Liver (tissue), 9 donors: ENCODE data around the gene NIPBL. TPM values are rescaled to one million over a fixed set of nuclear protein-coding genes. Genes with fewer than 3 reads are reported as not detected.

Experiments
- DNase-seq: peaks from one replicate; pipeline ENCODE4 v3.0.0-alpha.2; 2017; ENCODE audit warnings: low spot score
- H3K27ac ChIP-seq, 2 donors: one replicate each; pipeline ENCODE4 v1.7.0; 2013; ENCODE audit warnings: inconsistent platforms in 2 of 2, low read length in 2 of 2, control low read depth in 1 of 2, low read depth in 1 of 2, mild to moderate bottlenecking in 1 of 2
- H3K27me3 ChIP-seq, 4 donors: one replicate each; pipeline versions ENCODE4 v1.6.1 to v1.7.0; 2013; ENCODE audit warnings: low read length in 3 of 4, inconsistent platforms in 1 of 4, mild to moderate bottlenecking in 1 of 4, moderate library complexity in 1 of 4; ENCODE audit not compliant: control insufficient read depth in 4 of 4, insufficient read depth in 4 of 4
- H3K36me3 ChIP-seq, 4 donors: one replicate each; pipeline versions ENCODE4 v1.6.1 to v1.7.0; 2013; ENCODE audit warnings: low read length in 3 of 4, mild to moderate bottlenecking in 3 of 4, low read depth in 1 of 4, moderate library complexity in 1 of 4; ENCODE audit not compliant: control insufficient read depth in 4 of 4, insufficient read depth in 3 of 4
- H3K4me1 ChIP-seq, 4 donors: one replicate each; pipeline versions ENCODE4 v1.6.1 to v1.7.0; 2013; ENCODE audit warnings: low read length in 3 of 4, mild to moderate bottlenecking in 3 of 4, moderate library complexity in 1 of 4; ENCODE audit not compliant: control insufficient read depth in 4 of 4, insufficient read depth in 4 of 4
- H3K4me3 ChIP-seq, 3 donors: one replicate each; pipeline versions ENCODE4 v1.6.1 to v1.7.0; 2013; ENCODE audit warnings: low read length in 3 of 3, control low read depth in 1 of 3, low read depth in 1 of 3, mild to moderate bottlenecking in 1 of 3
- H3K9ac ChIP-seq, 2 donors: one replicate each; pipeline ENCODE4 v1.7.0; 2013; ENCODE audit warnings: low read length in 2 of 2, mild to moderate bottlenecking in 2 of 2, moderate library complexity in 2 of 2, control low read depth in 1 of 2, low read depth in 1 of 2
- H3K9me3 ChIP-seq, 4 donors: one replicate each; pipeline versions ENCODE4 v1.6.1 to v1.7.0; 2013; ENCODE audit warnings: low read length in 3 of 4; ENCODE audit not compliant: control insufficient read depth in 4 of 4
- EGR1 ChIP-seq, 2 donors: IDR thresholded peaks; 2 replicates each; pipeline ENCODE4 v1.6.1; 2016 to 2018; ENCODE audit warnings: antibody characterized with exemption in 2 of 2, low read depth in 2 of 2
- FOXA1 ChIP-seq: IDR thresholded peaks from 2 replicates; pipeline ENCODE4 v1.6.1; 2016; ENCODE audit warnings: antibody characterized with exemption
- FOXA2 ChIP-seq: IDR thresholded peaks from 2 replicates; pipeline ENCODE4 v1.6.1; 2016; ENCODE audit warnings: antibody characterized with exemption
- HNF4A ChIP-seq, 2 donors: conservative IDR thresholded peaks; 2 replicates each; pipeline ENCODE4 v1.6.1; 2016; ENCODE audit warnings: antibody characterized with exemption in 2 of 2, mild to moderate bottlenecking in 2 of 2
- JUND ChIP-seq, 2 donors: IDR thresholded peaks; 2 replicates each; pipeline ENCODE4 v1.6.1; 2016; ENCODE audit warnings: antibody characterized with exemption in 2 of 2
- NR2F2 ChIP-seq: IDR thresholded peaks from 2 replicates; pipeline ENCODE4 v1.6.1; 2016; ENCODE audit warnings: antibody characterized with exemption
- RAD21 ChIP-seq, 2 donors: IDR thresholded peaks; 2 replicates each; pipeline ENCODE4 v1.6.1; 2016; ENCODE audit warnings: antibody characterized with exemption in 2 of 2, mild to moderate bottlenecking in 2 of 2
- RXRA ChIP-seq, 2 donors: IDR thresholded peaks; 2 replicates each; pipeline ENCODE4 v1.6.1; 2017 to 2018; ENCODE audit warnings: antibody characterized with exemption in 2 of 2, mild to moderate bottlenecking in 1 of 2
- SP1 ChIP-seq: IDR thresholded peaks from 2 replicates; pipeline ENCODE4 v1.6.1; 2018; ENCODE audit warnings: antibody characterized with exemption, mild to moderate bottlenecking
- TAF1 ChIP-seq: conservative IDR thresholded peaks from 2 replicates; pipeline ENCODE4 v1.6.1; 2016; ENCODE audit warnings: antibody characterized with exemption, mild to moderate bottlenecking
- YY1 ChIP-seq: IDR thresholded peaks from 2 replicates; pipeline ENCODE4 v1.6.1; 2016; ENCODE audit warnings: antibody characterized with exemption, mild to moderate bottlenecking
- WGBS: extraction: QIAGEN DNeasy Blood & Tissue Kit; methylation state at CpG from one replicate; pipeline ENCODE4 v1.1.7; 2013; 5-methylcytosine and 5-hydroxymethylcytosine counted together
- polyA plus RNA-seq, 2 donors: library from polyadenylated mRNA; stranded (reverse) in 1 of 2; unstranded in 1 of 2; fragments of 200-250 nt in 1 of 2; fragments of >200 nt in 1 of 2; fragmentation: Nextera tagmentation in 1 of 2; extraction: Ambion mirVana in 1 of 2; gene quantifications; one replicate each; pipeline versions ENCODE4 v1.2.1 to v1.2.3, GENCODE V29; 2013 to 2015
- total RNA-seq, 2 donors: library from RNA; depleted of rRNA; stranded (reverse); fragments of >200 nt; gene quantifications; one replicate each; pipeline ENCODE4 v1.2.3, GENCODE V29; 2014
- TF ChIP-seq, protein P1 (sequence below): fragments of 150-350 bp; IDR thresholded peaks from 2 replicates; pipeline ENCODE4 v1.5.1; 2017; ENCODE audit warnings: improper control_type of control experiment, low read depth, low read length; ENCODE audit not compliant: missing input control
- TF ChIP-seq, protein P2 (sequence below): IDR thresholded peaks from 2 replicates; pipeline ENCODE4 v1.6.1; 2016; ENCODE audit warnings: antibody characterized with exemption
- TF ChIP-seq, protein P3 (sequence below): IDR thresholded peaks from 2 replicates; pipeline ENCODE4 v1.6.1; 2016; ENCODE audit warnings: antibody characterized with exemption
- TF ChIP-seq, protein P4 (sequence below): IDR thresholded peaks from 2 replicates; pipeline ENCODE4 v1.6.1; 2016; ENCODE audit warnings: antibody characterized with exemption
- TF ChIP-seq, protein P5 (sequence below): IDR thresholded peaks from 2 replicates; pipeline ENCODE4 v1.6.1; 2016; ENCODE audit warnings: antibody characterized with exemption, mild to moderate bottlenecking
- donor health status: healthy.
- donor health status: healthy.
- donor health status: healthy.
- donor health status: healthy.
- donor health status: healthy.

NIPBL gene
- total and polyA plus RNA-seq, 4 donors, result 4.9 to 30.3 (median 21.0) TPM

DNA sequence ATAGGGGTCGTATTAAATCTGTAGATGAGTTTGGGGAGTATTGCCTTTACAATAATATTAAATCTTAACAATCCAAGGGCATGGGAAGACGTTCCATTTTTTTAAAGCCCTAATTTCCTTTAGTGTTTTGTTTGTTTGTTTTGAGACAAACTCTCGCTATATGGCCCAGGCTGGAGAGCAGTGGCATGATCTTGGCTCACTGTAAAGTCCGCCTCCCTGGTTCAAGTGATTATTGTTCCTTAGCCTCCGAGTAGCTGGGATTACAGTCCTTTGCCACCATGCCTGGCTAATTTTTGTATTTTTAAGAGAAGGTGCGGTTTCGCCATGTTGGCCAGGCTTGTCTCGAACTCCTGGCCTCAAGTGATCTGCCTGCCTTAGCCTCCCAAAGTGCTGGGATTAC, 19.9 kb downstream of the NIPBL start (continued):
- no peak for TF ChIP-seq YY1
- TF ChIP-seq RXRA (IDR thresholded peaks at IDR 0.05), result no peak
- no peak for TF ChIP-seq HNF4A (conservative IDR thresholded peaks at IDR 0.05)
- TF ChIP-seq EGR1 (IDR thresholded peaks at IDR 0.05; ENCODE audit: low read depth in 2 of 2), result no peak
- TF ChIP-seq, protein P1, sequence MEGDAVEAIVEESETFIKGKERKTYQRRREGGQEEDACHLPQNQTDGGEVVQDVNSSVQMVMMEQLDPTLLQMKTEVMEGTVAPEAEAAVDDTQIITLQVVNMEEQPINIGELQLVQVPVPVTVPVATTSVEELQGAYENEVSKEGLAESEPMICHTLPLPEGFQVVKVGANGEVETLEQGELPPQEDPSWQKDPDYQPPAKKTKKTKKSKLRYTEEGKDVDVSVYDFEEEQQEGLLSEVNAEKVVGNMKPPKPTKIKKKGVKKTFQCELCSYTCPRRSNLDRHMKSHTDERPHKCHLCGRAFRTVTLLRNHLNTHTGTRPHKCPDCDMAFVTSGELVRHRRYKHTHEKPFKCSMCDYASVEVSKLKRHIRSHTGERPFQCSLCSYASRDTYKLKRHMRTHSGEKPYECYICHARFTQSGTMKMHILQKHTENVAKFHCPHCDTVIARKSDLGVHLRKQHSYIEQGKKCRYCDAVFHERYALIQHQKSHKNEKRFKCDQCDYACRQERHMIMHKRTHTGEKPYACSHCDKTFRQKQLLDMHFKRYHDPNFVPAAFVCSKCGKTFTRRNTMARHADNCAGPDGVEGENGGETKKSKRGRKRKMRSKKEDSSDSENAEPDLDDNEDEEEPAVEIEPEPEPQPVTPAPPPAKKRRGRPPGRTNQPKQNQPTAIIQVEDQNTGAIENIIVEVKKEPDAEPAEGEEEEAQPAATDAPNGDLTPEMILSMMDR, result no peak

DNA sequence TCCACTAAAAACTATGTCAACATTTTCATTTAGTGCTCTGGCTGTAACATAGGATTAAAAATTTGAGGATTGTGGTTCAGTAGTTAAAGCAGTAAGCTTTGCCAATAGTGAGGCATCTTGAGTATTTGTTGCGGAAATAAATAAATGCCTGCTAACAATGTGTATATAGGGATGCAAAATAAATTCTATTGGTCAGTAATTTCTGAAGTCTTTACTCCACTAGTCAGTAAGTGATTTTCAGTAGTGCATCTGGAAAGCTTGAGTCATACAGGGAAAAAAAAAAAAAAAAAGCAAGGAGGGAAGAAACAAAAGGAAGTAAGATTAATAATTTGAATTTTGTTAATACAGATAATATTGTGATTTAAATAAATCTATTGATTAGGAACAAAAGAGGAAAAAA, 21.0 kb downstream of the NIPBL start:
- Histone ChIP-seq H3K9ac (no peak overlapping the region), H3K27me3 (no peaks in the 10 kb centered on the region), H3K36me3 (no peaks in the 10 kb centered on the region), H3K4me3 (no peak overlapping the region), H3K27ac (no peak overlapping the region), H3K9me3 (no peaks in the 10 kb centered on the region), H3K4me1 (peaks cover 0 to 5% (median 2%) of the 10 kb centered on the region in 4 donors)
- TF ChIP-seq JUND (IDR thresholded peaks at IDR 0.05) (peak in 1 of 2 donors; percentile 39), RXRA (IDR thresholded peaks at IDR 0.05) (no peak)
- DNase-seq, result no peak
- WGBS, result 88% methylated on average over 1 of the region's 1 CpG

DNA sequence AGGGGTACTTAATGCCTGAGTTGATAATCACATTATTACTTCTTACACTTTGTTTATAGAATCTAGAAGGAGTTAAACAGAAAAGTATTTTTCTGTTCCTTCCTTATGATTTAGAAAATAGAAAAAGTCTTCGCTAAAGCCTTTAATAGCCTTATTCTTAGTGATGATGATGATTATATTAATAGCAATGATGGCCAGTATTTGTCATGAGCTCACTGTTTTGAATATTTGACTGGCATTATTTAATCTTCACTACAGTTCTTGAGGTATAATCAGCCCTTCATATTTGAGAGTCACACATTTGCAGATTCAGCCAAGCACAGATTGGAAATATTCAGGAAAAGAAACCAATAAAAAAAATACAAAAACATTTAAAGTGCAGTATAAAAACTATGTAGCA, 23.3 kb downstream of the NIPBL start:
- 95% methylated on average over 1 of the region's 1 CpG for WGBS
- no peak overlapping the region for H3K27ac ChIP-seq
- H3K4me3 ChIP-seq, result no peak overlapping the region
- H3K36me3 ChIP-seq, result no peaks in the 10 kb centered on the region
- no peaks in the 10 kb centered on the region for H3K9me3 ChIP-seq
- peaks cover 0 to 5% (median 2%) of the 10 kb centered on the region in 4 donors for H3K4me1 ChIP-seq
- H3K27me3 ChIP-seq, result no peaks in the 10 kb centered on the region
- no peak for DNase-seq
- no peak overlapping the region for H3K9ac ChIP-seq
- TF ChIP-seq FOXA1, result no peak
- no peak for TF ChIP-seq RAD21 (IDR thresholded peaks at IDR 0.05)
- TF ChIP-seq, protein P2, sequence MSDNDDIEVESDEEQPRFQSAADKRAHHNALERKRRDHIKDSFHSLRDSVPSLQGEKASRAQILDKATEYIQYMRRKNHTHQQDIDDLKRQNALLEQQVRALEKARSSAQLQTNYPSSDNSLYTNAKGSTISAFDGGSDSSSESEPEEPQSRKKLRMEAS, result no peak
- TF ChIP-seq, protein P3, sequence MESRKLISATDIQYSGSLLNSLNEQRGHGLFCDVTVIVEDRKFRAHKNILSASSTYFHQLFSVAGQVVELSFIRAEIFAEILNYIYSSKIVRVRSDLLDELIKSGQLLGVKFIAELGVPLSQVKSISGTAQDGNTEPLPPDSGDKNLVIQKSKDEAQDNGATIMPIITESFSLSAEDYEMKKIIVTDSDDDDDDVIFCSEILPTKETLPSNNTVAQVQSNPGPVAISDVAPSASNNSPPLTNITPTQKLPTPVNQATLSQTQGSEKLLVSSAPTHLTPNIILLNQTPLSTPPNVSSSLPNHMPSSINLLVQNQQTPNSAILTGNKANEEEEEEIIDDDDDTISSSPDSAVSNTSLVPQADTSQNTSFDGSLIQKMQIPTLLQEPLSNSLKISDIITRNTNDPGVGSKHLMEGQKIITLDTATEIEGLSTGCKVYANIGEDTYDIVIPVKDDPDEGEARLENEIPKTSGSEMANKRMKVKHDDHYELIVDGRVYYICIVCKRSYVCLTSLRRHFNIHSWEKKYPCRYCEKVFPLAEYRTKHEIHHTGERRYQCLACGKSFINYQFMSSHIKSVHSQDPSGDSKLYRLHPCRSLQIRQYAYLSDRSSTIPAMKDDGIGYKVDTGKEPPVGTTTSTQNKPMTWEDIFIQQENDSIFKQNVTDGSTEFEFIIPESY, result no peak
- TF ChIP-seq RXRA (IDR thresholded peaks at IDR 0.05), result no peak

DNA sequence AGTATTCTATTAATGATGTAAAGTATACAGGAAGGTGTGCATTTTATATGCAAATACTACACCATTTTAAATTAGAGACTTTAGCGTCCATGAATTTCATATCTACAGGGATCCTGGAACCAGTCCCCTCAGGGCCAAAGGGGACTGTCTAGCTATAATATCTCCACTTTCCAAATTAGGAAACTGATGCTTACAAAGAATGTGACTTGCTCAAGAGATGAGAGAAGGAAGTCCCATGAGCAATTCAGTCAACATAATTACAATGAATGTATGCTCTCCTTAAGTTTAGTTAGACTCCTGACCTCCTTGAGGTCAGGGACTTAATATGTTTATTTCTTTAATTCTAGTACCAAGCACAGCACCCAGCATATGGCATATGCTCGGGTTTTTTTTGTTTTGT, 23.7 kb downstream of the NIPBL start:
- no peak for DNase-seq
- Histone ChIP-seq H3K36me3 (no peaks in the 10 kb centered on the region), H3K4me3 (no peak overlapping the region), H3K9ac (no peak overlapping the region), H3K27me3 (no peaks in the 10 kb centered on the region), H3K9me3 (no peaks in the 10 kb centered on the region), H3K27ac (no peak overlapping the region), H3K4me1 (peaks cover 0 to 5% (median 2%) of the 10 kb centered on the region in 4 donors)
- 84% methylated on average over 2 of the region's 2 CpGs for WGBS
- no peak for TF ChIP-seq RAD21 (IDR thresholded peaks at IDR 0.05)
- no peak for TF ChIP-seq SP1
- TF ChIP-seq, protein P2, result no peak
- no peak for TF ChIP-seq FOXA2
- TF ChIP-seq, protein P4, sequence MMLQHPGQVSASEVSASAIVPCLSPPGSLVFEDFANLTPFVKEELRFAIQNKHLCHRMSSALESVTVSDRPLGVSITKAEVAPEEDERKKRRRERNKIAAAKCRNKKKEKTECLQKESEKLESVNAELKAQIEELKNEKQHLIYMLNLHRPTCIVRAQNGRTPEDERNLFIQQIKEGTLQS, result no peak
- TF ChIP-seq, protein P5, sequence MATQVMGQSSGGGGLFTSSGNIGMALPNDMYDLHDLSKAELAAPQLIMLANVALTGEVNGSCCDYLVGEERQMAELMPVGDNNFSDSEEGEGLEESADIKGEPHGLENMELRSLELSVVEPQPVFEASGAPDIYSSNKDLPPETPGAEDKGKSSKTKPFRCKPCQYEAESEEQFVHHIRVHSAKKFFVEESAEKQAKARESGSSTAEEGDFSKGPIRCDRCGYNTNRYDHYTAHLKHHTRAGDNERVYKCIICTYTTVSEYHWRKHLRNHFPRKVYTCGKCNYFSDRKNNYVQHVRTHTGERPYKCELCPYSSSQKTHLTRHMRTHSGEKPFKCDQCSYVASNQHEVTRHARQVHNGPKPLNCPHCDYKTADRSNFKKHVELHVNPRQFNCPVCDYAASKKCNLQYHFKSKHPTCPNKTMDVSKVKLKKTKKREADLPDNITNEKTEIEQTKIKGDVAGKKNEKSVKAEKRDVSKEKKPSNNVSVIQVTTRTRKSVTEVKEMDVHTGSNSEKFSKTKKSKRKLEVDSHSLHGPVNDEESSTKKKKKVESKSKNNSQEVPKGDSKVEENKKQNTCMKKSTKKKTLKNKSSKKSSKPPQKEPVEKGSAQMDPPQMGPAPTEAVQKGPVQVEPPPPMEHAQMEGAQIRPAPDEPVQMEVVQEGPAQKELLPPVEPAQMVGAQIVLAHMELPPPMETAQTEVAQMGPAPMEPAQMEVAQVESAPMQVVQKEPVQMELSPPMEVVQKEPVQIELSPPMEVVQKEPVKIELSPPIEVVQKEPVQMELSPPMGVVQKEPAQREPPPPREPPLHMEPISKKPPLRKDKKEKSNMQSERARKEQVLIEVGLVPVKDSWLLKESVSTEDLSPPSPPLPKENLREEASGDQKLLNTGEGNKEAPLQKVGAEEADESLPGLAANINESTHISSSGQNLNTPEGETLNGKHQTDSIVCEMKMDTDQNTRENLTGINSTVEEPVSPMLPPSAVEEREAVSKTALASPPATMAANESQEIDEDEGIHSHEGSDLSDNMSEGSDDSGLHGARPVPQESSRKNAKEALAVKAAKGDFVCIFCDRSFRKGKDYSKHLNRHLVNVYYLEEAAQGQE, result no peak
- no peak for TF ChIP-seq TAF1
- TF ChIP-seq, protein P3, result no peak
- no peak for TF ChIP-seq EGR1 (IDR thresholded peaks at IDR 0.05; ENCODE audit: low read depth in 2 of 2)
- no peak for TF ChIP-seq HNF4A (conservative IDR thresholded peaks at IDR 0.05)
- TF ChIP-seq NR2F2, result no peak
- TF ChIP-seq RXRA (IDR thresholded peaks at IDR 0.05), result no peak
